HL-60 (cell line): ENCODE results near the gene KLHL24.
"Not testable (repeated sequence)": the region's sequence is repeated elsewhere in the genome, so short reads cannot be mapped to it uniquely, and the experiment has no call there.

Experiments
- DNase-seq, 2 experiments: peaks; one replicate each; pipeline ENCODE4 v3.0.0-alpha.2; 2010 to 2020; ENCODE audit warnings: low read depth in 1 of 2, low spot score in 1 of 2
- H3K27ac ChIP-seq: fragments of 250-450 bp; sonication (Bioruptor Pico); replicated peaks from 2 replicates; pipeline ENCODE4 v1.5.1; 2020; ENCODE audit warnings: mild to moderate bottlenecking, moderate library complexity
- H3K27me3 ChIP-seq: fragments of 250-450 bp; sonication (Bioruptor Pico); 2 replicates; pipeline ENCODE4 v1.5.1; 2021; ENCODE audit warnings: mild to moderate bottlenecking, moderate library complexity; ENCODE audit not compliant: insufficient read depth, poor library complexity, severe bottlenecking
- H3K4me3 ChIP-seq: replicated peaks from 2 replicates; pipeline ENCODE4 v1.5.1; 2011; ENCODE audit warnings: mild to moderate bottlenecking, control low read depth, low read length; ENCODE audit not compliant: insufficient read depth
- CTCF ChIP-seq: IDR thresholded peaks from one replicate; pipeline ENCODE4 v1.5.1; 2011; ENCODE audit warnings: low read length, control low read depth, inconsistent platforms; ENCODE audit not compliant: insufficient read depth
- GABPA ChIP-seq: IDR thresholded peaks from 2 replicates; pipeline ENCODE4 v1.6.1; 2012; ENCODE audit warnings: low read depth
- POLR2AphosphoS5 ChIP-seq: IDR thresholded peaks from 2 replicates; pipeline ENCODE4 v1.6.1; 2012; ENCODE audit warnings: low read depth
- REST ChIP-seq: IDR thresholded peaks from 2 replicates; pipeline ENCODE4 v1.6.1; 2012; ENCODE audit warnings: low read depth; ENCODE audit not compliant: insufficient replicate concordance
- SPI1 ChIP-seq: IDR thresholded peaks from 2 replicates; pipeline ENCODE4 v1.6.1; 2012; ENCODE audit warnings: low read depth, mild to moderate bottlenecking, borderline replicate concordance

The KLHL24 gene

GRCh38 chr3:183638101-183638852 lies 2.9 kb downstream of the KLHL24 start:
- no peak overlapping the region for H3K4me3 ChIP-seq
- TF ChIP-seq POLR2AphosphoS5 = no peak
- TF ChIP-seq SPI1 = no peak
- no peak for TF ChIP-seq GABPA
- no peak for TF ChIP-seq REST
- no peak for TF ChIP-seq CTCF
- H3K27me3 ChIP-seq = no peaks in the 10 kb centered on the region
- peak in 1 of 2 experiments; percentile 23 for DNase-seq
- peak overlapping the region; percentile 19; the same call in 1 of the 2 replicates for H3K27ac ChIP-seq

DNA sequence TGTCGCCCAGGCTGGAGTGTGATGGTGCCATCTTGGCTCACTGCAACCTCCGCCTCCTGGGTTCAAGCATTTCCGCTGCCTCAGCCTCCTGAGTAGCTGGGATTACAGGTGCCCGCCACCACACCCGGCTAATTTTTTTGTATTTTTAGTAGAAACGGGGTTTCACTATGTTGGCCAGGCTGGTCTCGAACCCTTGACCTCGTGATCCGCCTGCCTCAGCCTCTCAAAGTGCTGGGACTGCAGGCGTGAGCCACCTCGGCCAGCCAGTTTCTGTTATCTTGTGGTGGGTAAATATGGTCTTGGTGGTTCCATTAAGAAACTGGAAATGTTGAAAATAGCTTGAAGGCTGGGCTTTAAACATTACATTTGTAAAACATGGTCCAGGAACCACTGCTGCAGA lies 5.2 kb downstream of the KLHL24 start:
- not testable (repeated sequence) for DNase-seq, H3K27me3 ChIP-seq, H3K27ac ChIP-seq, H3K4me3 ChIP-seq

DNA sequence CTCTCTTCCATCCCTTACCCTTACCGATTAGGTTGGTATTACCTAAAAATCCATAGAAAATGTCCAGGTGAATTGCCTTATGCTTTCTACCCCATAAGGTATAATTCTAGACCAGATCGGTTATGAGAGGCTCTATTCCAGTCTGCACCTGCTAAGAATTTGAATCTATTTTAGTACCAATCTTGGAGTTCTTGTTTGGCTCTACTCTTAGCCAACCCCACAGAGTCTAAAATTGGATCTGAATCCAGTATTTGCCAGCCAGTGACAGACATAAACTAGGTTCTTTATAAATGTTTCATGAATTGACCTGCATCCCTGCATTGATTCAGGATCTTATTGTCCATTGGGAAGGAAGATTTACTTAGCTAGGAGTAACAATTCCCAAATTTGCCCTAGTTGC lies 6.5 kb downstream of the KLHL24 start:
- no peak for DNase-seq
- TF ChIP-seq POLR2AphosphoS5 (no peak), REST (no peak), CTCF (no peak), SPI1 (no peak), GABPA (no peak)
- H3K27me3 ChIP-seq = no peaks in the 10 kb centered on the region

GRCh38 chr3:183644244-183644643 lies 8.8 kb downstream of the KLHL24 start:
- no peak overlapping the region for H3K4me3 ChIP-seq
- DNase-seq = no peak
- no peaks in the 10 kb centered on the region for H3K27me3 ChIP-seq
- TF ChIP-seq POLR2AphosphoS5 (no peak), GABPA (no peak), CTCF (no peak), REST (no peak), SPI1 (no peak)
- H3K27ac ChIP-seq = no peak overlapping the region

More for the DNA sequence above, 6.5 kb downstream of the KLHL24 start:
- Histone ChIP-seq H3K4me3 (no peak overlapping the region), H3K27ac (no peak overlapping the region)
